Transverse colon (tissue), 4 donors: Measurements from ENCODE around the gene VPS13A. TPM values are rescaled to one million over a fixed set of nuclear protein-coding genes. Genes with fewer than 3 reads are reported as not detected.

Experiments used
- DNase-seq: peaks from one replicate; pipeline ENCODE4 v3.0.0-alpha.2; 2019
- H3K27ac ChIP-seq, 4 donors: fragments of 200-600 bp; sonication (generic); 2 replicates each; pipeline ENCODE4 v1.5.1; 2016 to 2018; ENCODE audit warnings: inconsistent platforms in 4 of 4
- H3K27me3 ChIP-seq: fragments of 200-600 bp; sonication (generic); 2 replicates; pipeline ENCODE4 v1.5.1; 2017; ENCODE audit warnings: inconsistent platforms
- H3K36me3 ChIP-seq, 4 donors: fragments of 200-600 bp; sonication (generic); 2 replicates each; pipeline ENCODE4 v1.5.1; 2017 to 2019; ENCODE audit warnings: inconsistent platforms in 4 of 4
- H3K4me1 ChIP-seq, 4 donors: fragments of 200-600 bp; sonication (generic); 2 replicates each; pipeline ENCODE4 v1.5.1; 2017 to 2020; ENCODE audit warnings: inconsistent platforms in 4 of 4
- H3K4me3 ChIP-seq, 4 donors: fragments of 200-600 bp; sonication (generic); 1 replicate in 1 of 4; 2 replicates in 3 of 4; pipeline versions ENCODE4 v1.5.1 to v1.6.1; 2017 to 2019; ENCODE audit warnings: inconsistent platforms in 4 of 4
- H3K9me3 ChIP-seq, 2 donors: fragments of 200-600 bp; sonication (generic); 2 replicates each; pipeline ENCODE4 v1.5.1; 2017 to 2019; ENCODE audit warnings: inconsistent platforms in 2 of 2
- CTCF ChIP-seq, 5 experiments: fragments of 200-600 bp in 3 of 5; fragments of 450-650 bp in 2 of 5; sonication (generic) in 3 of 5; IDR thresholded peaks; 1 replicate in 2 of 5; 2 replicates in 3 of 5; pipeline ENCODE4 v1.5.1; 2016 to 2017; ENCODE audit warnings: antibody characterized with exemption in 5 of 5, inconsistent platforms in 3 of 5, mild to moderate bottlenecking in 2 of 5, moderate library complexity in 1 of 5
- EP300 ChIP-seq: sonication (generic); formaldehyde crosslinking; IDR thresholded peaks from one replicate; pipeline ENCODE4 v1.6.1; 2017; ENCODE audit warnings: antibody characterized with exemption, low read depth
- POLR2A ChIP-seq: fragments of 450-650 bp; IDR thresholded peaks from one replicate; pipeline ENCODE4 v1.6.1; 2016; ENCODE audit warnings: antibody characterized with exemption, mild to moderate bottlenecking, moderate library complexity
- POLR2AphosphoS5 ChIP-seq, 3 donors: sonication (generic); formaldehyde crosslinking; IDR thresholded peaks; one replicate each; pipeline ENCODE4 v1.6.1; 2016; ENCODE audit warnings: antibody characterized with exemption in 3 of 3
- WGBS, 2 donors: methylation state at CpG; one replicate each; pipeline ENCODE4 v1.1.5; 2018; ENCODE audit warnings: low coverage in 1 of 2; 5-methylcytosine and 5-hydroxymethylcytosine counted together
- in situ Hi-C, 4 donors: fragments of 200-750 bp; cut with MboI; loops; one replicate each; pipeline versions ENCODE4 v1.15.0 to v1.15.1; 2017; ENCODE audit warnings: low sequenced_read_pairs in 3 of 4, low pct_ligation_motif_present in 1 of 4, low pct_unique_long_range_greater_than_20kb in 1 of 4
- intact Hi-C: fragments of 100-400 bp; cut with DNase I; formaldehyde crosslinking; loops from one replicate; pipeline ENCODE4 v1.15.1; 2023; ENCODE audit warnings: low total_unique reads
- total RNA-seq, 4 donors: library from RNA; depleted of rRNA; stranded (reverse); fragments of >200 nt; gene quantifications; one replicate each; pipeline ENCODE4 v1.1.0, GENCODE V29; 2016

VPS13A gene
- total RNA-seq, 4 donors from 2014 or later, result 88.8 to 148 (median 115) TPM

- WGBS, 2 donors, result 72 to 84% methylated on average over 4 to 8 of the region's 8 CpGs
- in situ Hi-C loops (loop anchor here in 2 of 4 donors (25.0 kb wide), 3 partner anchors 176 to 676 kb away; partner anchors contain the start of gene GNA14 (in 1 of the 2)), intact Hi-C loops (no loop called here)
- DNase-seq, result no peak
- Histone ChIP-seq H3K27ac (no peak overlapping the region), H3K9me3 (no peaks in the 10 kb centered on the region), H3K4me1 (peaks cover 0 to 6% (median 1%) of the 10 kb centered on the region in 4 donors), H3K27me3 (no peaks in the 10 kb centered on the region), H3K4me3 (no peak overlapping the region), H3K36me3 (no peaks in the 10 kb centered on the region)
- TF ChIP-seq EP300, result no peak
Observed at GRCh38 chr9:77460938-77461337, 283.6 kb downstream of the VPS13A start.

- TF ChIP-seq POLR2A (no peak), POLR2AphosphoS5 (IDR thresholded peaks at IDR 0.05) (no peak), EP300 (no peak), CTCF (IDR thresholded peaks at IDR 0.05) (no peak)
- WGBS, 2 donors, result 87 to 92% methylated on average over 6 to 10 of the region's 10 CpGs
- Histone ChIP-seq H3K27ac (no peak overlapping the region), H3K4me1 (peaks cover 0 to 6% (median 1%) of the 10 kb centered on the region in 4 donors), H3K9me3 (no peaks in the 10 kb centered on the region), H3K36me3 (no peaks in the 10 kb centered on the region), H3K27me3 (no peaks in the 10 kb centered on the region), H3K4me3 (no peak overlapping the region)
- DNase-seq, result no peak
- intact Hi-C loops, result no loop called here
- in situ Hi-C loops, result loop anchor here in 2 of 4 donors (25.0 kb wide), 3 partner anchors 175 to 675 kb away; partner anchors contain the start of gene GNA14 (in 1 of the 2)
Observed at GRCh38 chr9:77462066-77462465, 284.7 kb downstream of the VPS13A start.

- Histone ChIP-seq H3K27ac (no peak overlapping the region), H3K4me1 (peaks cover 0 to 2% (median 0%) of the 10 kb centered on the region in 4 donors), H3K9me3 (no peaks in the 10 kb centered on the region), H3K36me3 (no peaks in the 10 kb centered on the region), H3K27me3 (no peaks in the 10 kb centered on the region), H3K4me3 (no peak overlapping the region)
- DNase-seq, result no peak
- in situ Hi-C loops, result loop anchor here in 2 of 4 donors (25.0 kb wide), 3 partner anchors 174 to 674 kb away; partner anchors contain the start of gene GNA14 (in 1 of the 2)
- no peak for TF ChIP-seq POLR2A
- no peak for TF ChIP-seq POLR2AphosphoS5 (IDR thresholded peaks at IDR 0.05)
- no peak for TF ChIP-seq CTCF (IDR thresholded peaks at IDR 0.05)
- TF ChIP-seq EP300, result no peak
- intact Hi-C loops, result no loop called here
- WGBS, 2 donors, result 70% methylated on average over 1 to 3 of the region's 3 CpGs
Observed at GRCh38 chr9:77463151-77463550, 285.8 kb downstream of the VPS13A start.

- TF ChIP-seq POLR2AphosphoS5 (IDR thresholded peaks at IDR 0.05) (no peak), CTCF (IDR thresholded peaks at IDR 0.05) (no peak), POLR2A (no peak), EP300 (no peak)
- Histone ChIP-seq H3K27ac (no peak overlapping the region), H3K4me1 (no peaks in the 10 kb centered on the region), H3K4me3 (no peak overlapping the region), H3K36me3 (no peaks in the 10 kb centered on the region), H3K9me3 (no peaks in the 10 kb centered on the region), H3K27me3 (no peaks in the 10 kb centered on the region)
- 80 to 88% methylated on average over 1 to 3 of the region's 3 CpGs for WGBS, 2 donors
- DNase-seq, result no peak
- in situ Hi-C loops (loop anchor here in 2 of 4 donors (25.0 kb wide), 3 partner anchors 173 to 673 kb away; partner anchors contain the start of gene GNA14 (in 1 of the 2)), intact Hi-C loops (no loop called here)
Observed at GRCh38 chr9:77464661-77465060, 287.3 kb downstream of the VPS13A start.
